H9 (cell line): ENCODE results near the gene TBXAS1. TPM values are rescaled to one million over a fixed set of nuclear protein-coding genes. Genes with fewer than 3 reads are reported as not detected.

Experiments used
- DNase-seq: peaks from one replicate; pipeline ENCODE4 v3.0.0-alpha.2; 2017
- H2AFZ ChIP-seq: one replicate; pipeline ENCODE4 v1.6.1; 2013; ENCODE audit warnings: mild to moderate bottlenecking, low read length, control low read depth, moderate library complexity
- H2AK5ac ChIP-seq: 2 replicates; pipeline ENCODE4 v1.6.1; 2013; ENCODE audit warnings: low read length, control low read depth, mixed read lengths; ENCODE audit not compliant: insufficient read length
- H2BK120ac ChIP-seq: one replicate; pipeline ENCODE4 v1.6.1; 2013; ENCODE audit warnings: low read depth, mild to moderate bottlenecking, low read length, control low read depth, inconsistent platforms; ENCODE audit not compliant: poor library complexity, severe bottlenecking
- H2BK12ac ChIP-seq: 2 replicates; pipeline ENCODE4 v1.6.1; 2013; ENCODE audit warnings: low read length, control low read depth, mixed read lengths, low read depth; ENCODE audit not compliant: insufficient read length
- H2BK15ac ChIP-seq: 2 replicates; pipeline ENCODE4 v1.6.1; 2013; ENCODE audit warnings: low read depth, low read length, control low read depth
- H2BK20ac ChIP-seq: one replicate; pipeline ENCODE4 v1.6.1; 2013; ENCODE audit warnings: low read depth, mild to moderate bottlenecking, low read length, control low read depth, inconsistent platforms; ENCODE audit not compliant: poor library complexity, severe bottlenecking
- H2BK5ac ChIP-seq: 2 replicates; pipeline ENCODE4 v1.6.1; 2013; ENCODE audit warnings: low read length, control low read depth, mixed read lengths; ENCODE audit not compliant: insufficient read length
- H3K14ac ChIP-seq: 2 replicates; pipeline ENCODE4 v1.6.1; 2013; ENCODE audit warnings: low read length, control low read depth; ENCODE audit not compliant: insufficient read depth
- H3K18ac ChIP-seq: 2 replicates; pipeline ENCODE4 v1.6.1; 2013; ENCODE audit warnings: low read depth, mild to moderate bottlenecking, mixed read lengths, low read length, control low read depth; ENCODE audit not compliant: insufficient read length
- H3K23ac ChIP-seq: 2 replicates; pipeline ENCODE4 v1.6.1; 2013; ENCODE audit warnings: low read length, control low read depth, mixed read lengths, low read depth; ENCODE audit not compliant: insufficient read length
- H3K23me2 ChIP-seq: 2 replicates; pipeline ENCODE4 v1.6.1; 2013; ENCODE audit warnings: low read depth, mild to moderate bottlenecking, mixed read lengths, low read length, control low read depth; ENCODE audit not compliant: insufficient read length, poor library complexity, severe bottlenecking
- H3K27ac ChIP-seq: 2 replicates; pipeline ENCODE4 v1.5.1; 2013; ENCODE audit warnings: low read length, control low read depth, mixed read lengths, low read depth; ENCODE audit not compliant: insufficient read length
- H3K27me3 ChIP-seq: 2 replicates; pipeline ENCODE4 v1.6.1; 2013; ENCODE audit warnings: low read length, control low read depth, inconsistent platforms; ENCODE audit not compliant: insufficient read depth
- H3K4ac ChIP-seq: 2 replicates; pipeline ENCODE4 v1.6.1; 2013; ENCODE audit warnings: low read depth, mild to moderate bottlenecking, control low read depth, inconsistent platforms, low read length, moderate library complexity
- H3K4me1 ChIP-seq: 2 replicates; pipeline ENCODE4 v1.6.1; 2013; ENCODE audit warnings: low read length, control low read depth, inconsistent platforms; ENCODE audit not compliant: insufficient read depth
- H3K4me2 ChIP-seq: 2 replicates; pipeline ENCODE4 v1.6.1; 2013; ENCODE audit warnings: low read length, control low read depth, mixed read lengths; ENCODE audit not compliant: insufficient read length, insufficient read depth
- H3K56ac ChIP-seq: 2 replicates; pipeline ENCODE4 v1.6.1; 2013; ENCODE audit warnings: low read depth, mild to moderate bottlenecking, mixed read lengths, low read length, control low read depth; ENCODE audit not compliant: insufficient read length
- H3K79me1 ChIP-seq: 2 replicates; pipeline ENCODE4 v1.6.1; 2013; ENCODE audit warnings: low read depth, mild to moderate bottlenecking, moderate library complexity, low read length, control low read depth, inconsistent platforms; ENCODE audit not compliant: insufficient read depth, poor library complexity, severe bottlenecking
- H3K79me2 ChIP-seq: 2 replicates; pipeline ENCODE4 v1.6.1; 2013; ENCODE audit warnings: low read length, control low read depth, inconsistent platforms; ENCODE audit not compliant: insufficient read depth
- H3K9ac ChIP-seq: 2 replicates; pipeline ENCODE4 v1.6.1; 2013; ENCODE audit warnings: low read length, control low read depth, mixed read lengths; ENCODE audit not compliant: insufficient read length; ENCODE audit errors: extremely low read depth
- H3K9me3 ChIP-seq: one replicate; pipeline ENCODE4 v1.6.1; 2013; ENCODE audit warnings: low read depth, low read length, inconsistent platforms; ENCODE audit not compliant: control insufficient read depth
- H3T11ph ChIP-seq: one replicate; pipeline ENCODE4 v1.6.1; 2013; ENCODE audit warnings: mild to moderate bottlenecking, low read length, control low read depth, inconsistent platforms
- H4K20me1 ChIP-seq: one replicate; pipeline ENCODE4 v1.6.1; 2013; ENCODE audit not compliant: control insufficient read depth, insufficient read length, insufficient read depth
- H4K5ac ChIP-seq: 2 replicates; pipeline ENCODE4 v1.6.1; 2013; ENCODE audit warnings: low read depth, mild to moderate bottlenecking, mixed read lengths, low read length, control low read depth; ENCODE audit not compliant: insufficient read length
- H4K8ac ChIP-seq: replicated peaks from 2 replicates; pipeline ENCODE4 v1.6.1; 2013; ENCODE audit warnings: low read length, control low read depth, mixed read lengths, low read depth; ENCODE audit not compliant: insufficient read length
- H4K91ac ChIP-seq: 2 replicates; pipeline ENCODE4 v1.6.1; 2013; ENCODE audit warnings: low read depth, mild to moderate bottlenecking, moderate library complexity, mixed read lengths, low read length, control low read depth; ENCODE audit not compliant: insufficient read length
- H3K27ac Mint-ChIP-seq, 3 experiments: 2 replicates in 2 of 3; 3 replicates in 1 of 3; pipeline ENCODE4 v1.8.0; 2020 to 2021; ENCODE audit warnings: mixed read lengths in 3 of 3, mild to moderate bottlenecking in 1 of 3, moderate library complexity in 1 of 3
- H3K27me3 Mint-ChIP-seq: 2 replicates; pipeline ENCODE4 v1.8.0; 2021; ENCODE audit warnings: low read depth, mild to moderate bottlenecking, moderate library complexity, mixed read lengths
- H3K36me3 Mint-ChIP-seq, 3 experiments: 2 replicates in 2 of 3; 3 replicates in 1 of 3; pipeline ENCODE4 v1.8.0; 2020 to 2021; ENCODE audit warnings: low read depth in 3 of 3, mixed read lengths in 3 of 3; ENCODE audit not compliant: insufficient read depth in 1 of 3
- H3K4me1 Mint-ChIP-seq, 2 experiments: 2 replicates each; pipeline ENCODE4 v1.8.0; 2020; ENCODE audit warnings: mixed read lengths in 2 of 2
- H3K4me3 Mint-ChIP-seq, 2 experiments: 2 replicates in 1 of 2; 3 replicates in 1 of 2; pipeline ENCODE4 v1.8.0; 2020 to 2021; ENCODE audit warnings: mild to moderate bottlenecking in 2 of 2, mixed read lengths in 2 of 2, moderate library complexity in 1 of 2
- H3K9me3 Mint-ChIP-seq, 2 experiments: 2 replicates in 1 of 2; 3 replicates in 1 of 2; pipeline ENCODE4 v1.8.0; 2020; ENCODE audit warnings: mild to moderate bottlenecking in 2 of 2, mixed read lengths in 2 of 2, moderate library complexity in 1 of 2
- CTCF ChIP-seq: fragments of 200-600 bp; sonication (generic); conservative IDR thresholded peaks from 3 replicates; pipeline ENCODE4 v1.8.0; 2021; ENCODE audit warnings: antibody characterized with exemption, mild to moderate bottlenecking
- WGBS: extraction: QIAGEN DNeasy Blood & Tissue Kit; methylation state at CpG from one replicate; pipeline ENCODE4 v1.1.7; 2013; ENCODE audit warnings: missing lambda C conversion rate, low lambda C conversion rate, mixed read lengths; ENCODE audit not compliant: insufficient read length; ENCODE audit errors: extremely low coverage; 5-methylcytosine and 5-hydroxymethylcytosine counted together
- total RNA-seq: library from RNA; stranded (reverse); gene quantifications from 2 replicates; pipeline ENCODE4 v1.2.1, GENCODE V29; 2021

TBXAS1 gene
- total RNA-seq, 1 experiment from 2014 or later: 0.39 TPM

GRCh38 chr7:140023728-140024127 is 194.7 kb downstream of the TBXAS1 start:
- no peak for DNase-seq
- Histone ChIP-seq H3K79me2 (no peaks in the 10 kb centered on the region), H3K4me2 (no peak overlapping the region), H3K9ac (no peak overlapping the region), H3K4me1 (no peaks in the 10 kb centered on the region), H2BK15ac (no peak overlapping the region), H3K56ac (no peak overlapping the region), H3K27me3 (no peaks in the 10 kb centered on the region), H2BK120ac (no peak overlapping the region), H2AFZ (no peak overlapping the region), H3K9me3 (no peaks in the 10 kb centered on the region), H2BK5ac (no peak overlapping the region), H3K18ac (no peak overlapping the region), H3T11ph (no peak overlapping the region), H2AK5ac (no peak overlapping the region), H3K23ac (no peak overlapping the region), H3K23me2 (no peaks in the 10 kb centered on the region), H2BK20ac (no peak overlapping the region), H2BK12ac (no peak overlapping the region), H3K14ac (no peak overlapping the region), H4K8ac (no peak overlapping the region), H4K5ac (no peak overlapping the region), H3K4ac (no peak overlapping the region), H3K27ac (no peak overlapping the region), H4K20me1 (no peaks in the 10 kb centered on the region), H3K79me1 (no peaks in the 10 kb centered on the region), H4K91ac (no peak overlapping the region)
- no peak for TF ChIP-seq CTCF
- Mint-ChIP-seq H3K36me3 (peaks cover 0 to 4% (median 0%) of the 10 kb centered on the region in 3 experiments; a peak in 1 of 7 replicates), H3K9me3 (no peaks in the 10 kb centered on the region), H3K27ac (peak overlapping the region in 1 of 3 experiments; percentile 64; a peak in 1 of 7 replicates), H3K4me3 (no peak overlapping the region), H3K27me3 (no peaks in the 10 kb centered on the region), H3K4me1 (no peaks in the 10 kb centered on the region)
- WGBS: no CpG with 5 or more reads among the region's 6 CpGs
